HG02852 (cell line): ENCODE results near the gene ABL1.
"Not testable (repeated sequence)": the region's sequence is repeated elsewhere in the genome, so short reads cannot be mapped to it uniquely, and the experiment has no call there.

Experiments
- ATAC-seq: cut with Tn5 transposase; IDR thresholded peaks from one replicate; pipeline ENCODE4 v1.9.1; 2021; ENCODE audit warnings: mild to moderate bottlenecking, moderate library complexity; ENCODE audit not compliant: unreplicated experiment

ABL1 gene

DNA sequence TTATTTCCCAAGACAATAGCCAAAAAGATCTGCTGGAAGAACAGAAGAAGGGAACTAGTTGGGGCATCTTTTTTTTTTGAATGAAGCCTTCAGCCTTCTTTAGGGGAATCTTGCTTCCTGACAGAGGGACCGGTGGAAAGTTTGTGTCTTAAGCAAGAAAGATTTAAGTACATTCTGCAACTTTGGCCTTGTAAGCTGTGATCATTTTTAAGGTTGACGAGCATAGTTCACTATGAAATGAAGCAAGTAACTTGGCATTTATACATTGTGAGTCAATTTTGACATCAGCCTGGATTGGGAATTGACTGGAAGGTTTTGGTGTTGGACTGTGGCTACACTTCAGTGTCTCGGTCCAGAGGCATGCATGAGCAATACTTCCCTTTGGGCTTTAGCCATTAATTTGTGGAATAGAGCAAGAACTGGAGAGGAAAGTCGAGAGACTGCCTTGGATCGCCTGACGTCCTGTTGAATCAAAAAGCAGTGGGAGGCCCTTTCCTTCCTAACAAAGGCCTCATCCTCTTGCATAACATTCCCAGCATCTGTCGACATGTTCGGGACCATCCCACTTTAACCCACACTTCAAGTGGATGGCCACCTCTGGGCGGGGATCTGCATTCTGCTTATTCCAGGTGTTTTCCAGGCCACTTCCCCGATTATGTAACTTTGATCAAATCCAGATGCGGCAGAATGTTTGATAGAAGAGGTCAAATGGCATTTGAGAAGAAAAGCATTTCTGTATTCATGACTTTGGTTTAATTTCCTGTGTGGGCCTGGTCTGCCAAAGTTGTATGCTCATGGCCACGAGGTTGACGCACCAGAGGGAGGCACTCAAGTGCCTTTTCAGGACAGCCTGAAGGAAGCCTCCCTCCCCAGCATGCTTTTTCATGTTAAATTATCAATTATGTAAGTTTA, 12.5 kb downstream of the ABL1 start:
- no peak for ATAC-seq

GRCh38 chr9:130848514-130848913, 13.5 kb downstream of the ABL1 start:
- ATAC-seq: not testable (repeated sequence)

DNA sequence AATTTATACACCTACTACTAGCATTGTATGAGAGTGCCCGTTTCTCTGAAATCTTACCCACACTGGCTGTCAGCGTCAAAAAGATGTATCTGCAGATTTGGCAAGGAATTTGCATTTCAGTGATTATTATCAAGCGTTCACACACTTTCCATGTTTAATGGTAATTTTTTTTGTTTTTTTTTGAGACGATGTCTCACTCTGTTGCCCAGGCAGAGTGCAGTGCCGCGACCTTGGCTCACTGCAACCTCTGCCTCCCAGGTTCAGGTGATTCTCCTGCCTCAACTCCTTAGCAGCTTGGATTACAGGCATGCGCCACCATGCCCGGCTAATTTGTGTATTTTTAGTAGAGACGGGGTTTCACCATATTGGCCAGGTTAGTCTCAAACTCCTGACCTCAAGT, 14.3 kb downstream of the ABL1 start:
- ATAC-seq: no peak

DNA sequence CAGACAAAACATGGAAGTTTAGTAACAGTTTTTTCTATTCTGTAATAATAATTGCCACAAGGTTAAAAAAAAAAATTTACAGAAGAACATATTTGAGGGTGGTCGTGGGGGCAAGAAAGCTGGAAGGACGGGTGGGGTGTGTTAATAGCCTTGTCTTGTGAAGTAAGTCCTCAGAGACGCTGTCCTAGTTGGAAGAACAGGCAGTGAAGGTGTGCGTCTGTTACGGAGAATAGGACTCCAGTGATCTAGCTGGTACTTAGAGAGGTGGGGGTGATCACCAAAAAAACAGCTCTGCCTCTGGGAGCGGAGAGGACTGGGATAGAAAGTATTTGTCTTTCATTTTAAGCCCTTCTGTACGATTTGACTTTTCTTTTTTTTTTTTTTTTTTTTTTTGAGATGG, 17.7 kb downstream of the ABL1 start:
- ATAC-seq: no peak

DNA sequence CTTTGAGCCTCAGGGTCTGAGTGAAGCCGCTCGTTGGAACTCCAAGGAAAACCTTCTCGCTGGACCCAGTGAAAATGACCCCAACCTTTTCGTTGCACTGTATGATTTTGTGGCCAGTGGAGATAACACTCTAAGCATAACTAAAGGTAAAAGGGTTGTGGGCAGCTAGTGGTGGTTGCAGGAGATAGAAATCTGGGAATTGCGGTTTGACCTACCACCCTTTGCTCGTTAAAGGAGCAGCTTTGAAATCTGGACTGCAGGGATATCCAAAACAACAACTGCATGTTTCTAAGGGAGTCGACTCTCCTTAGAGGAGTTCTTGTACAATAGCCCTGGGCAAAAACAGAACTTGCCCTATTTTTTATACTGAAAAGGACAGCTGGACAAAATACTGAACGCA, 19.0 kb downstream of the ABL1 start:
- no peak for ATAC-seq

- no peak for ATAC-seq
Observed at GRCh38 chr9:130854835-130855234, 19.8 kb downstream of the ABL1 start.

DNA sequence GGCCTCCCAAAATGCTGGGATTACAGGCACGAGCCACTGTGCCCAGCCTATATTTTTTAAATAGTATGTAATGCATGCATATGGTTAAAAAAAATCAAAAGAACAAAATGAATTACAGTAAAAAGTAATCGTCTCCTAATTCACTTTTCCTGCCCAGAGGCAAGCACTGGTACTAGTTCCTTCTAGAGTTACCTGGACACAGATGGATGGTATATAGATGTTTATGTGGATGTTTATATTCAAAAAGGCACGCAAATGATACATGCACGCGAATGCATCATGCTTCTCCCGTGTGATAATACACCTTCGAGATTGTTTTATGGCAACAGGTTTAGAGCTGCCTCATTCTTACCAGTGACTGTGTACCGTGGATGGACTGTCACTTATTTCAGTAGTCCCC, 21.4 kb downstream of the ABL1 start:
- ATAC-seq: no peak

DNA sequence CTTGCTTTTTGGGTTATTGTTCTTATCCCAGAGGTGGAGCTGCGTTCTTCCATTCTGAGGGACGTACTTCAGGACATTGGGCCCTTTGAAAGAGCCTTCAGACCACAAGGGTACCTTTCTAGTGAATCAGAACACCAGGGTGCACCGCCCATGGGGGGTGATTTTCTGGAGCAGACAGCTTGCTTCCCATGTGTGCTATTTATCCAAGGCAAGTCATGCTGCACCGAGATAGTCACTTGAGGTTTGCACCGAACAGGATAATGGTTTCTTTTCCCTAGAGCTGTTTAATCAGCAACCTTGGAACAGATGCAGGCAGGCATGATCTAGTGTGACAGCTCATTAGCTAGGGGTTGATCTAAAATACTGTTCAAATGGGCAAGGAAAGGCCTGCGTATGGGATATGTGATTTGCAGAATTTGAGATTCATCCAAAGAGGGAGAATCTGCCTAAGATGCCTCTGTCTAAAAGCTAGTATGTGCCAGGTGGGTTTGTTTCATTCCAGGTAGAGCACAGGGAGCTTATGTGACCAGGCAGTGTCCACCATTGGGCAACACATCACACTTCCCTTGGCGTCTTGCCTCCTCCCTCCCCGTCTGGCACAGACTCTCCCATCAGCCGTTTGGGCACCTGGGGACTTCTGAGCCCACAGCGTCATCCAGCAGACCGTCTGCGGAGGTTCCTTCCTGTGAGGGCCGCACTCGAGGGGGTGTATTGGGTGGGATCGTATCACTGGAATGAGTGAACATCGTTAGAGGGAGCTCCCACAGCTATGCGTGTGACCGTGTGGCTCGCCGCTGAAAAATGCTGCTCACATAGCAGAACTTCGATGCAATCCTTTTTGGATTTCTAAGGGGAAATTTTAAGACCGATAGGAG, 23.0 kb downstream of the ABL1 start:
- ATAC-seq: no peak

GRCh38 chr9:130858739-130859705, 24.0 kb downstream of the ABL1 start:
- ATAC-seq: no peak

DNA sequence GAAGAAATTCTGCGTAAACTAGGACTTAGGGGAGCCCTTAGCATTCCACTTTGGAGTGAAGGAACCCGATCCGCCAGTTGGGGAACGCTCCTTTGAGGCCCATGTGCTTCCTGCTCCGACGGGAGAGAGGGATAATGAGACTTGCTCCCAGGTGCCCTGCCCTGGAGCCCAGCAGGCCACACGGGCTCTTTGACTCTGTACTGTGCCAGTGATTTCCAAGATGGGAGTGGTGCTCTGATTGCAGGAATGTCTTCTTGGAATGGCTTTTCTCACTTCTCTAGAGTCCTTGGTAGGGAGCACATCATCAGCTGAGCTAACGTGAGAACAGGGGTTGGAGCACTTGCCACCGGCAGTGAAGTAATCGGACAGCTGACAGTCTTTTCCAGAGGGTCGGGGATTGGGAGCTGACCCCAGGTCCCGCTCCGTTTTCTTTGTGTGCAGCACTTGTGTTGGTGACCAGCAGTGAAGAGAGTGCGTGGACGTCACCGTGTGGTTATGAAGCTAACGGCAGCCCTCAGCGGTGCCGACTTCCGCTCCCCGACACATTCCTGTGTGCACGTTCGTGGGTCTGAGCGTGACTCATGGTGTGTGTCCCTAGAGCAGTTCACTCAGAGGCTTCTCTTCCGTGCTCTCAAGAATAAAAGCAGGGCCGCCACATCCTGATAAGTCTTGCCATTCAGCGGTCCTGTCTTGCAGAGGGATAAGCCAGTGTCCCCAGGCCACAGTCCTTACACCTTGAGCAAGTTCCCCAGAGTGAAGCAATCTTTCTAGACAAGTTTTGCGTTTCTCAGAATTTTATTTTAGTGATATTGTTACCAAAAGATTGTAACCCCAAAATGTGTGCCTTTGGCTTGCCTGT, 25.6 kb downstream of the ABL1 start:
- ATAC-seq: no peak

- no peak for ATAC-seq
Observed at GRCh38 chr9:130861372-130862180, 26.5 kb downstream of the ABL1 start.

DNA sequence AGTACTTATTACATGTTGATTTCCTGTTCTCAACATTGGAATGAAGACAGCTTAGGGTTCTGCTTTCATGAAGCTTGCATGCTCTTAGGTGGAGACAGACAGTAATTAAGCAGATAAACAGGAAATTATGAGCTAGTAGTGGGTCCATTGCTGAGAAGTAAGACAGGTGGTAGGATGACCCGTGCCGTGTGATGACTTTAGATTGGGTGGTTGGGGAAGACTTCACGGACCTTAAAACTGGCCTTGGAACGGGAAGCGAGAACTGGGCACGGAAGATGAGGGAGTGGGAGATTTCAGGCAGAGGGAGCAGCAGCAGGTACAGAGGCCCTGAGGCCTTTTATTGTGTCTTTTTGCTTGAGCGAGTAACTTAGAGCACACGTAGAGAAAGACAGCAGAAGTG, 27.2 kb downstream of the ABL1 start:
- no peak for ATAC-seq

DNA sequence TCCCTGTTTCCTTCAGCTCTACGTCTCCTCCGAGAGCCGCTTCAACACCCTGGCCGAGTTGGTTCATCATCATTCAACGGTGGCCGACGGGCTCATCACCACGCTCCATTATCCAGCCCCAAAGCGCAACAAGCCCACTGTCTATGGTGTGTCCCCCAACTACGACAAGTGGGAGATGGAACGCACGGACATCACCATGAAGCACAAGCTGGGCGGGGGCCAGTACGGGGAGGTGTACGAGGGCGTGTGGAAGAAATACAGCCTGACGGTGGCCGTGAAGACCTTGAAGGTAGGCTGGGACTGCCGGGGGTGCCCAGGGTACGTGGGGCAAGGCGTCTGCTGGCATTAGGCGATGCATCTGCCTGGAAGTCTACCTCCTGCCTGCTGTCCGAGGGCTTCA, 27.7 kb downstream of the ABL1 start:
- ATAC-seq: no peak

DNA sequence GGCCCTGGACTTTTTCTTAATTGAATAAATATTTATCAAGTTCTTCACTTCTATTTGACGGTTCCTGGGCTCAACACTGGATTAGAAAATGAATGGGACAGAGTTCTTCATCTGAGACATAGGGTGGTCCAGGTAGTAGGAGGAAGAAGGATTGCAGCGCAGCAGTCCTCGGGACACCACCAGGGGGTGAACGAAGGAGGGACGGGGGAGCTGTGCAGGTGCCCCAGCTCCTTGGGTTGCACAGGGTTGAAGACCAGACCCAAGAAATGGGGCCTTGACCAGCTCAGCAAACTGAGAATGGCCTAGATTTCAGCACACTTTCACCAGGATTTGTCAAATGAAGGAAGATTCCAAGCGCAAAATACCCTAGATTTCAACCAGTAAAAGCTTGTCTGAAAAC, 29.5 kb downstream of the ABL1 start:
- no peak for ATAC-seq

- no peak for ATAC-seq
Observed at GRCh38 chr9:130865921-130866320, 30.9 kb downstream of the ABL1 start.

GRCh38 chr9:130866474-130866965, 31.5 kb downstream of the ABL1 start:
- no peak for ATAC-seq

DNA sequence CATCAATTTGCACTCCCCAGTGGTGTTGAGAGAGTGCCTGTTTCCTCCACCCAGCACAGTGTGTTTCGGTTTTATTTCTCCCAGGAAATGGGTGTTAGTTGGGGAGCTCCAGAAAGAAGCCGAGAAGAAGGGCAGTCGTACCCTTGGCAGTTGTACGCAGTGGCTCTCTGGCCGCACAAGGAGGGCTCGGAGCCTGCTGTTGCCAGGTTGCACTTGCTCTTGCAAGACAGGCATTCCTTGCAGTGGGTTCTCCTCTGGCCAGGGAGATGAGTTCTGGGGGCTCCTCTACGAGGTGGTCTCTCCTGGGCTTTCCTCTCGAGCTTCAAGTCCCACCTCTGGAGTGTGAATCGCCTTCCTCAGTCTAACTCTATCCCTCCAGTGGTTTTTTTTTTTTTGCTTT, 32.5 kb downstream of the ABL1 start:
- no peak for ATAC-seq

- no peak for ATAC-seq
Observed at GRCh38 chr9:130868230-130868629, 33.2 kb downstream of the ABL1 start.

GRCh38 chr9:130869250-130869649, 34.2 kb downstream of the ABL1 start:
- ATAC-seq: no peak
